Lower leg skin (tissue), 3 donors: ENCODE measurements around the gene CABCOCO1.

Source experiments
- CTCF ChIP-seq, 3 donors: fragments of 450-650 bp; IDR thresholded peaks; one replicate each; pipeline ENCODE4 v1.5.1; 2016; ENCODE audit warnings: antibody characterized with exemption in 3 of 3, mild to moderate bottlenecking in 3 of 3, moderate library complexity in 2 of 3
- POLR2A ChIP-seq, 2 donors: fragments of 450-650 bp; IDR thresholded peaks; one replicate each; pipeline ENCODE4 v1.6.1; 2016 to 2017; ENCODE audit warnings: antibody characterized with exemption in 2 of 2, mild to moderate bottlenecking in 1 of 2, moderate library complexity in 1 of 2

- TF ChIP-seq CTCF (IDR thresholded peaks at IDR 0.05) (no peak), POLR2A (IDR thresholded peaks at IDR 0.05) (no peak)
These were observed 138.8 kb downstream of the CABCOCO1 start for GRCh38 chr10:61801484-61801883.
